Measurements from ENCODE around the gene HRCT1.

DNA sequence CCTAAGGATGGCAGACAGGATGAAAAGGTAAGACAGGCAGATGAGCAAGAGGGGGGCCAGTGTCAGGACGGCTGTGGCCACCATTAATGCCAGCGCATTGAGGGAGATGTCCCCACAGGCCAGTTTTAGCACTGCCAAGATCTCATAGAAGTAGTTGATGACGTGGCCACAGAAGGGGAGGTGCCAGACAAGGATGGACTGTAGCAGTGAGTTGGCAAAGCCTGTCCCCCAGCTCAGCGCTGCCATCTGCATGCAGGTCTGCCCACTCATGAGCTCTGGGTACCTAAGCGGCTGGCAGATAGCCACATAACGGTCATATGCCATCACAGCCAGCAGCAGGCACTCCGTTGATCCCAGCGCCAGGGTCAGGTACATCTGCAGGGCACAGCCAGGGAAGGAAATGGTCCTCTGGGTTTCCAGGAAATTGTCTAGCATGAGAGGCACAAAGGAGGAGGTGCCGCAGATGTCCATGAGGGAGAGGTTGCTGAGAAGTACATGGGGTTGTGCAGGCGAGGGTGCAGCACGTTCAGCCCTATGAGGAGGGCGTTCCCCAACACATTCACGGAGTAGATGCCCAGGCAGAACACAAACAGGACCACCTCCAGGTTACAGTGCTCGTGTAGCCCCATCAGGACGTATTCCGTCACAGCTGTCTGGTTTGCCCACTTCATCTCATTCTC lies 46.6 kb upstream of the HRCT1 start:
- no peak for TF ChIP-seq POLR2A (IDR thresholded peaks at IDR 0.05; ENCODE audit: low read depth, low read length)
- TF ChIP-seq POLR2AphosphoS5 (IDR thresholded peaks at IDR 0.05; ENCODE audit: low read depth, low read length): no peak
- no peak for TF ChIP-seq TAF1 (IDR thresholded peaks at IDR 0.05; ENCODE audit: borderline replicate concordance, low read depth, low read length)

All from GM12892 (cell line).